Stimulated activated CD8-positive, alpha-beta memory T cell treated with anti-CD3 and anti-CD28 coated beads, Interleukin-4, amount 100 ng/mL, for 48 hours (primary cell): Measurements from ENCODE around the gene APH1B.
"Not testable (repeated sequence)": the region's sequence is repeated elsewhere in the genome, so short reads cannot be mapped to it uniquely, and the experiment has no call there.

Source experiments
- DNase-seq: peaks from one replicate; pipeline ENCODE4 v3.0.0-alpha.2; 2020

The APH1B gene

GRCh38 chr15:63335543-63336240 lies 58.3 kb downstream of the APH1B start:
- DNase-seq: no peak

- no peak for DNase-seq
Measured at GRCh38 chr15:63337046-63337445, 59.6 kb downstream of the APH1B start.

GRCh38 chr15:63338170-63338569 lies 60.8 kb downstream of the APH1B start:
- DNase-seq: no peak

- no peak for DNase-seq
Measured at GRCh38 chr15:63339006-63339766, 61.8 kb downstream of the APH1B start.

- no peak for DNase-seq
Measured at GRCh38 chr15:63339836-63340235, 62.4 kb downstream of the APH1B start.

- no peak for DNase-seq
Measured at GRCh38 chr15:63340353-63340752, 62.9 kb downstream of the APH1B start.

GRCh38 chr15:63340878-63341277 lies 63.5 kb downstream of the APH1B start:
- DNase-seq: no peak

GRCh38 chr15:63341898-63342297 lies 64.5 kb downstream of the APH1B start:
- DNase-seq: no peak

- DNase-seq: not testable (repeated sequence)
Measured at GRCh38 chr15:63342996-63343562, 65.7 kb downstream of the APH1B start.

GRCh38 chr15:63344731-63345390 lies 67.5 kb downstream of the APH1B start:
- DNase-seq: no peak

GRCh38 chr15:63345391-63345752 lies 68.0 kb downstream of the APH1B start:
- no peak for DNase-seq

- DNase-seq: no peak
Measured at GRCh38 chr15:63347074-63347857, 69.9 kb downstream of the APH1B start.

- no peak for DNase-seq
Measured at GRCh38 chr15:63348392-63348791, 71.0 kb downstream of the APH1B start.

- no peak for DNase-seq
Measured at GRCh38 chr15:63349156-63349555, 71.8 kb downstream of the APH1B start.

GRCh38 chr15:63349621-63350020 lies 72.2 kb downstream of the APH1B start:
- DNase-seq: no peak

GRCh38 chr15:63350178-63350621 lies 72.8 kb downstream of the APH1B start:
- DNase-seq: no peak

GRCh38 chr15:63351170-63351569 lies 73.8 kb downstream of the APH1B start:
- no peak for DNase-seq

GRCh38 chr15:63352808-63353207 lies 75.4 kb downstream of the APH1B start:
- DNase-seq: no peak

- no peak for DNase-seq
Measured at GRCh38 chr15:63353261-63353660, 75.9 kb downstream of the APH1B start.

- DNase-seq: no peak
Measured at GRCh38 chr15:63353887-63354286, 76.5 kb downstream of the APH1B start.

- no peak for DNase-seq
Measured at GRCh38 chr15:63354821-63355650, 77.6 kb downstream of the APH1B start.

GRCh38 chr15:63357061-63357460 lies 79.7 kb downstream of the APH1B start:
- DNase-seq: no peak
